NOMO-1 (cell line): Measurements from ENCODE around the gene PWWP2B.

Experiments used
- DNase-seq, 2 experiments: peaks; one replicate each; lab custom pipeline; 2025; ENCODE audit not compliant: unreplicated experiment in 2 of 2; lab: John Stamatoyannopoulos, UW

Gene PWWP2B

DNA sequence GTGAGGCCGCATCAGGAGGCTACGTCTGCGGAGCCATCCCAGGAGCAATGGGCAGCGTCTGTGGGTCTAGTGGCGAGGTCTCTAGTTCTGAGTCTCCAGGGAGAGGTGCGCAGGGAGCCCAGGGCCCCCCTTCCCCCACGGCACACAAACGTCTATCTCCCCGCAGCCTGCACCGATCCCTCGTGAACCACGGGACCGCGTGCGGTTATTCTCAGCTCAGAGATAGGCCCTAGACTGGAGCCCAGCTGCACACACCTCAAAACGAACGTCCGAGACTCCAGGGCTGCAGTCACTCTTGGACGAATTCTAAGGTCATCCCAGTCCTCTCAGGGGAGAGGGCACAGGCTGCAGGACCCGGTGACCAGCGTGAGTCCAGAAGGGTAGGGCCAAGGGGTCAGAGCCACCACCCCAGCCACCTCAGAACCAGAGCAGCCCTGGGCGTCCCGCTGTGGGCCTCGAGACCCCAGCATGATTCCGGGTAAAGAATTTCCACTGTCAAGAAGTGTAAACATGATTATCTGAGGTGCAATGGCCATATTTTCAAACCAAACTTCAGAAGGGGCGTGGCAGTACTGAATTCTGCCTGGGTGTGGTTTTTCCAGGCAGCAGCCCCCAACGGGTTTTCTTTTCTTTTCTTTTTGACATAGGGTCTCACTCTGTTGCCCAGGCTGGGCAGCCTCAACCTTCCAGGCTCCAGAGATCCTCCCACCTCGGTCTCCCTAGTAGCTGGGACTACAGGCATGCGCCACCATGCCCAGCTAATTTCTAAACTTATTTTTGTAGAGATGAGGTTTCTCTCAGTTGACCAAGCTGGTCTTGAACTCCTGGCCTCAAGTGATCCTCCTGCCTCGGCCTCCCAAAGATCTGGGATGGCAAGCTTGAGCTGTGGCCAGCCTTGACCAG is 57.5 kb downstream of the PWWP2B start:
- no peak for DNase-seq

DNA sequence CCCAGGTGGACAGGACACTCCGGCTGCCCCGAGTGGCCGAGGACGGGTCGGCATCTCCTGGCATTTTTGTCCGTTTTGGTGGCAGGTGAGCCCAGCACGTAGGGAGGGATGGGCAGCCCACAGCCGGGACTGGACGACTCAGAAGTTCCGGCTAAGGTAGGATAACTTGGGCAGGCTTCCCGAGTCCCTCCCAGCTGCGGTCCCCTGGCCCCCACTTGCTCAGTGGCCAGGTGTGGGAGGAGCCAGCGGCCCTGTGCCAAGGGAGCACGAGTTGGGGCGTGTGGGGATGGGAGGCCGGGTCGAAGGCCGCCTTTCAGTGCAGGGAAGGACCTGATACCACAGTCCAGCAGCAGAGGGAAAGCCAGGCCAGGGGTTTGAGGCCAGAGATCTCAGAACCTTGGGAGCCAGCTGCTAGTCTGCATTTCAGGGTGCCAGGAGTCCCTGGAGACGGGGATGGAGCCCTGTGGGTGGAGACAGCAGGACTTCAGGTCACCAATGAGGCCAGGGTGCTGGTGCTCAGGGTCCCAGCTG is 58.5 kb downstream of the PWWP2B start:
- DNase-seq, result no peak

DNA sequence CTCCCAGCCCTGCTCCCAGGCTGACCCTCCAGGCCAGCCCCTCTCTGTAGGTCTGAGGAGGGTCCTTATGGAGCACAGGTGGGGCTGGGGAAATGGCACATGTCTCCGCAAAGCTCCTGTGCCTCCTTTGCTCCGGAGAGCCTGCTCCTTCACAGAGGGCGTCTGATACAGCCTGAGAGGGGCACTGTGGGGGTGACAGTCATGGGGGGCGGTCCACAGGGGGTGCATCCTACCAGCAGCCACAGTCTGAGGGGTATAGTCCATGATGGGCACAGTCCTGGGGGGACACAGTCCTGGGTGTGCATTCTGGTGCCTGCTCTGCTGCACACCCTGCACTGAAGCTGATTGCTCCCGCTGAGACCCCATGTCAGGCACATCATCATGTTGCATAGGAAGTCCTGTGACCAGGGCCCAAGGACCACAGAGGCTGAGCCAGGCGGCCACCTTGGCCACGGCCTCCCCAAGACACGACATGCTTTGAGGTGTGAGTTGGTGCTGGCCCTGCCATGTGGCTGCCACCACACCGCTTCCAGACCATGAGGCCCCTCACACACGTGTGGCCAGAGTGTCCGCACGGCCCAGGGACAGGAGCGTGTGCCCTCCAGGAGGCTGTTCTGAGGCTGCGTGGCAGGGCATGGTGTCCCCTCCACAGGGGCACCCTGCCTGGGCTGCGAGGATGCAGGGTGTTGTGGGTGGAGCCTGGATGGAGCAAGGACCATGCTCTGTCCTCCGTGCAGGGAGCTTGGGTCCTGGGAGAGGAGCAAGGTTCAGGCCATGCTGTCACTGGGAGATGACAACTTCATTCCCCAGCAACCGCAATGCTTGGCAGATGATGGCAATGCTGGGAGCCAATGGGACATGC is 59.2 kb downstream of the PWWP2B start:
- DNase-seq, result no peak

DNA sequence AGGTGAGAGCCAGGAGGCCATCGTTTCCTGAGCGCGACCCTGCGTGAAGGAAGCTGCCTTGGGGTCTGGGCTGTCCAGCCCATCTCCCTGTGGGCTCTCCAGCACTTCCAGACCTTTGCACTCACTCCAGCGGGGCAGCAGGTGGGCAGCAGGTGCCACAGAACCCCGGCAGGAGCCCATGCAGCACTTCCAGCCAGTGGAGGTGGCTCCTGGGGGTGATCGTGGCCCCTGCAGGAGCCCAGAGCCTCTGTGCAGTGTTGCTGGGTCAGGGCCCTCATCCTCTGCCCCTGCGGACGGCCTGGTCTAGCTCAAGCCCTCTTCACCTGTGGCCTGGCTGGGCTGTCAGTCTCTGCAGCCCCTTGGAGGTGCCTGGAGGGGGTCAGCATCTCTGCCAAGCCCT is 59.9 kb downstream of the PWWP2B start:
- DNase-seq, result no peak

DNA sequence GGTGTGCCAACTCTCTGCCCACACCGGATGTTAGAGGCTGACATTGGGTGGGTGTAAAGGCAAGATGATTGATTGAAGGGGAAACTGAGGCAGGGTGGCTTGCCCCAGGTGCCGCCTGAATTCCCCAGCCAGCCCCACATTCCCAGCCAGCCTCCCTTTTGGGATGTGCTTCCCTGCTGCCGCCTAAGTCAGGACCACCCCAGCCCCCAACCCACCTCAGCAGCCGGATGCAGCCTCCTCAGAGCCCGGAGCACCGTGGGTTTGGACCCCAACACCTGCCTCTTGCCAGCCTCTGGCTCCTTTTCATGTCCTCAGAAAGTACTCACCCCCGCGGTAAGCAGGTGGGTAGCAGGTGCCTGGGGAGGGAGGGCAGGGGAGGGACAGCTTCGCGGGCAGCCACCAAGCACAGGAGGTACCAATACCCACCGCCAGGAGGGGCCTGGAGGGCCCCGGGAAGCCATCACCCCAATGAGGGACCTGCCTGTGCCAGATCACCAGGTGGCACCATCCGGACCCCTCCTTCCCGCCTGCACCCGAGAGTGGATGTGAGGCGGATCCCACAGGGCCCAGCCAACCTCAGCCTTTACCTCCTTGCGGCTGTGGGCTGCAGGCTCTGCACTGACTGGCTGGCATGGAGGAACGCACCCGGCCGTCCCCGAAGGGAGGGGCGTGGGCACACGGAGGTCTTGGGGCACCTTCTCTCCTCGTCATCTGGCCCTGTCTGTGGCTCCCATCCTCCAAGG is 60.5 kb downstream of the PWWP2B start:
- peak; percentile 14 to 17 for DNase-seq

DNA sequence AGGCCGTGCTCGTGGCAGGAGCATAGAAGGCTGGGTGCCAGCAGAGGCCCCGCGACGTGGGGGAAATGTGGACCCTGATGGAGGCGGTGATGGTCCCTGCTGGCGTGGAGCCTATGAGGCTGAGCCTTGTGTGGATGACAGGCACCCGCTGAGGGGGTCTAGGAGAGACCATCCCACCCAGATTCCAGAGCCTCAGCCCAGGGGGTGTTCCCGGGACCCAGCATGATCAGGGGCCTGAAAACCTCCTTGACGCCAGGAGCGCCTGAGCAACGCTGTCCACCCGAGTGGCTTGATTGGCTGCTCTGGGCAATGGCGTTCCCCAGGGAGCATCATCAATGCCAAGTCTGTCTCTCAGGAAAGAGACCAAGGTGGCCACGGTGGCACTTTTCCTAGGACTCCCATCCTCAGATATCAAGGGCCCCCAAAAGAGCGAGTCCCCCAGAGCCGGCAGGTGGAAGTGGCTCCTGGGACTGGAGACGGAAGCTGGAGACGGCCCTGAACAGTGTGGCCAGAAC is 61.1 kb downstream of the PWWP2B start:
- no peak for DNase-seq

DNA sequence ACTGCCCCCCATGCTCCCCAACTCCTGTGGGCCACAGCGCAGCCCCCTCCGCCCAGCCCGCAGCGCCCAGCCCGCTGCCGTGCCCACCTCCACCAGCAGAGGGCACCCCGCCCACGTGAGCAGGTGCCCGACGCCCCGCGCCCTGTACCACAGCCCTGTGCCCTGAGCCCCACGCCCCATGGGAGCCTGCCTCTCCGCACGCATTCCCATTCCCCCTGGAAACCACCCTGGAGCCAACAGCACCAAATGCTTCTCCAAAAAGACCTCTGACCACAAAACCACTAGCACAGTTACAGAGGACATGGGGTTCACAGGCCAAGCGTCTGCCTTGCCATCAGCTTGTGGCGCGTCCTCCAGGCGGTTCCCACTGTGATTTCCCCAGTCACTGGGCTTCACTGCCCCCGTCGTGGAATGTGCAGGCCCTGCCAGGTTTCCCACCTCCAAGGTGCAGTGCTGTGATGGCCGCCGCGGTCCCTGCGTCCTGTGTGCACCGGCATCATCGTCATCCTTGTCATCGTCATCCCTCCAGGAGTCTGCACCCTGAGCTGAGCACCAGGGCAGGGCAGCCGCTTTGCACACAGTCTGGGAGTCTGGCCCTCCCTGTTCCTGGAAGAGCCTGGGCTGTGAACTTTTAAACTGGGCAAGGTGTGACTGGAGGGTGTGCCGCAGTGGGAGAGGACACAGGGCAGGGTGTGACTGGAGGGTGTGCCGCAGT is 61.7 kb downstream of the PWWP2B start:
- DNase-seq, result peak in 1 of 2 experiments; percentile 35

DNA sequence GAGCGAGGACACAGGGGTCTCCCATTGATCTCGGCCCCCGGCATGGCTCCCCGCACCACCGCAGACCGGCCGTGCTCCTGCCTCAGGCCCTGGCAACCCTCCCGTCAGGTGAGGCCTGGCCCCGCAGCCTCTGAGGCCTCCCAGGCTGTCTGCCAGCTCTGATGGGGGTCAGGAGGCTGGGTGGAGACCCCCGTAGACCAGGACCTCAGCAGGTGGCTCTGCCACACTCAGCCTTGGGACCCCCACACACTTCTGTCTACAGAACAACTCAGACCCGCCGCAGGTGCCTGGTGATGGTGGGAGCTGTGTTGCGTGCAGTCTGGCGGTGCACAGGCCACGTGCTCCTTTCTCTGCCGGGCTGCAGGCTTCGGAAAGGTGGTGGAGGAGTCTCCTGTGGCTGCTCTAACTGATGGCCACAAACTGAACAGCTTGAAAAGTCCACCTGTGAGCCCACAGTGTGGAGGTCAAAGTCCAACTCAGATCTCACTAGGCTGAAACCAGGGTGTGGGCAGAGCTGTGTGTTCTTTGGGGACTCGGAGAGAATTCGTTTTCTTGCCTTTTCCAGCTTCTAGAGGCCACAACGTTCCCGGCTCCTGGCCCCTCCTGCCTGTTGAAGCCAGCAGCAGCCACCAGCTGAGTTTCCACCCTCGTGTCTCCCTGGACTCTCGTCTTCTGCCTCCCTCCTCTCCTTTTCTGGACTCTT is 62.5 kb downstream of the PWWP2B start:
- no peak for DNase-seq

DNA sequence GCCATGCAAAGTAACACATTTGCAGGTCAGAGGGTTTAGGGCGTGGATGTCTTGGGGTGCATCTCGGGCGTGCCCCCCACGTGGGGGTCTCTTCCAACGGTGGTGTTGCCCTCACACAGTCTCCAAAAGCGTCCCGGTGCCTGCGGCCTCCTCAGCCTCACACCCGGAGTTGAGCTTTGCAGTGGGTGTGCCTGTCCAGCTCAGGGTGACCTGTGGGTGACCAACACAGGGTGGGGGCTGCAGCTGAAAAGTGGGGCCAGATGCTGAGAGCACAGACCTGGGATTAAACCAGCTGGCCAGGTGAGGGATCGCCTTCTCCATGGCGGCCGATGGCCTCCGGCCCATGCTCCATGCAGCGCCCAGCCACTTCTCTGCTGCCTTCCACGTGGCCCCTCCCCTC is 63.1 kb downstream of the PWWP2B start:
- DNase-seq, result no peak

DNA sequence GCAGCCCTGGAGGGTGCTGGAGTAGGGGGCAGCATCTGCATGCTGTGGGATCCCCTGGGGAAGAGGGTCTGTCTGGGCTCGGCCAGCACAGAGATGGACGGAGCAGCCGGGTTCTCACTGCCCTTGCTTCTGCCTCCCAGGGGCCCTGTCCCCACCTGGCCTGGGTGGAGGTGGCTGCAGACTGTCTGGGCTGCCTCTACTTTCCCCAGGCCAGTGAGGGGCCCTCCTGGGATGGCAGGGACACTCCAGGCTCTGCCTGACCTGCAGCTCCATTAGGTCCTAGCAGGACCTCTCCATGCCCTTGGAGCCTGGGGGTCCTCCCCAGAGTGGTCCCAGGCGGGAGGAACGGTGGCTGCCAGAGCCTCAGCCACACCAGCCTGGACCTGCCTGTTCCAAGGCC is 63.7 kb downstream of the PWWP2B start:
- no peak for DNase-seq

DNA sequence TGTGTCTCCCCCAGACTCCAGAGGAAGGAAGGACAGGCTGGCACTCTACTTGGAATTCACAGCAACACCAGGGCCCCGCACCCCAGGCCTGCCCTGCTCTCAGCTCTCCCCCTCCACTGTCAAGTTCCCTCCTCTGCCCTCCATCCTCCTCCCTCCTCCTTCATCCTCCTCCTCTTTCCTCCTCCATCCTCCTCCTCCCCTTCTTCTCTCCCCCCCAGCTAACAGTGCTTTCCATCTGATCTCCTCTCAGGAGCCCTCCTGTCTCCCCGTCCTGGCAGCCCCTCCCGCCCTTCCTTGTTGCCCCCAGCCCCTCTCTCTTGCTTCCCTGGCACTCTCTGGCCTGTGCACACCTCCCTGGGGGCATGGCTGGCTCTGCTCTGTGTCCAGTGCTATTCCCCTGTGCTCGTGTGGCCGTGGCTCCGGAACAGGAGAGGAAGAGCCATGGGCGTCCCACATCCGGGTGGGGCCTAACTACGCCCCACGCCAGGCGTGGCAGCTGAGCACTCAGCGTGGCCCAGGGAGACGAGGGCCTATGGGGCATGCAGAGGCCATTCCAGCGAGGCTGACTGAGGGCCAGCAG is 64.2 kb downstream of the PWWP2B start:
- DNase-seq, result no peak

DNA sequence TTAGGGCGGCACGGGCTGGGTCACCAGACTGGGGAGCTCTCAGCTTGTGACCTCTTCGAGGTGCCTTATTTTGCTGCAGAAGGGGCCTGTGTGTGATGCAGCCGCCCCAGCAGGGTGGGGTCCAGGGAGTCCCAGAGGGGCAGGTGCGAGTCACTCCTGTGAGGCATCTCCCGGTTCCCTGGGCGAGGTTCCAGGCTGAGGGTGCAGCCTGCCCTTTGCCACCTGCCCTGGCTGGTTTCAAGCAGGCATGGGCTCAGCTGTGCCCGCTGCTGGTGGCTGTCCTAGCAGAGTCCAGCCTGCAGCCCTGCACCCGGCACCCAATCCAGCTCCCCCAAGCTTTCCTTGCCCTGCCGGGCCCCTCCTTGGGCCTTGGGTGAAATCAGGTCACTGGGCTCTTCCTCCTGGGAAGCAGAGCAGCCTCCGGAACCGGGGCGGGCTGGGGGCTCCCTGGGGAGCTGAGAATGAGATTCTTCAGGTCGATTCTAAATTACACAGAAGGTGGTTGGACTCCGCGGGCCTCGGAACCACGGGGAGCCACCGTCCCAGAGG is 64.8 kb downstream of the PWWP2B start:
- no peak for DNase-seq

DNA sequence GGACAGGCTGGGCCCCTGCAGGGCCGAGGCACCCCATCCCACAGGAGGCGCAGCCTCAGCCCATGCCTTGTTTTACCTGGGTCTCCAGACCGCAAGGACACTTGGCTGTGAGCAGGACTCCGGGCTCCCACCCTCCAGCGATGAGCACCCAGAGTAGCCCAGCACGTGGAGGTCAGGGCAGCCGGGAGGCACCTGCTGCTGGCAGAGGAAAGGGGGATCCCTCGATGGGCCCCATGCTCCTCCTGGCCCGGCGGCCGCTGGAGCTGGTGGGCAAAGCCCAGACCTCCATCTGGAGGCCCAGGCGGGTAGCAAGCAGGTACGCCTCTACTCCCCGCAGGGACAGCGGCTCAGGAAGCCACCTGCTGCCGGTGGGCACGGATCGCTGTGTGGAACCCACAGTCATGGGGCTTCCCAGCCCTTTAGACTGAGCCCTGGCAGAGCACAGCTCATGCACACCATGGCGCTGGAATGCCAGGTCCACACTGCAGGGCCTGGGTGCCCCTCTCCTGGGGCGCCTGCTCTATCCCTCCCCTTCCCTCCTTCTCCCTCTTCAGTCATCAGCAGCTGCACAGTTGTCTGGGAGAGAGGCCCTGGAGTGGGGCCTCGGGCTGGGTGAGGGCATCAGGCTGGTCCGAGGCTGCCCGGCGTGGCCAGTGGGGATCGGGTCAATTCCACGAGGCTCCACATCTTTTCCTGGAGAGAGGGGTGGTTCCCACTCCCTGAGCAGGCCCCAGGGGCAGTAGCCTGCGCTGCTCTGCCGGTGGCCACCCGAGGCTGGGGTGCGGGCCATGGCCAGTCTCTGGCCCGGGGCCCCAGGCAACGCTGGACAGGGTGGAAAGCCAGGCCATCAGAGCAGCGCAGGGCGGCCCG is 65.7 kb downstream of the PWWP2B start:
- no peak for DNase-seq

DNA sequence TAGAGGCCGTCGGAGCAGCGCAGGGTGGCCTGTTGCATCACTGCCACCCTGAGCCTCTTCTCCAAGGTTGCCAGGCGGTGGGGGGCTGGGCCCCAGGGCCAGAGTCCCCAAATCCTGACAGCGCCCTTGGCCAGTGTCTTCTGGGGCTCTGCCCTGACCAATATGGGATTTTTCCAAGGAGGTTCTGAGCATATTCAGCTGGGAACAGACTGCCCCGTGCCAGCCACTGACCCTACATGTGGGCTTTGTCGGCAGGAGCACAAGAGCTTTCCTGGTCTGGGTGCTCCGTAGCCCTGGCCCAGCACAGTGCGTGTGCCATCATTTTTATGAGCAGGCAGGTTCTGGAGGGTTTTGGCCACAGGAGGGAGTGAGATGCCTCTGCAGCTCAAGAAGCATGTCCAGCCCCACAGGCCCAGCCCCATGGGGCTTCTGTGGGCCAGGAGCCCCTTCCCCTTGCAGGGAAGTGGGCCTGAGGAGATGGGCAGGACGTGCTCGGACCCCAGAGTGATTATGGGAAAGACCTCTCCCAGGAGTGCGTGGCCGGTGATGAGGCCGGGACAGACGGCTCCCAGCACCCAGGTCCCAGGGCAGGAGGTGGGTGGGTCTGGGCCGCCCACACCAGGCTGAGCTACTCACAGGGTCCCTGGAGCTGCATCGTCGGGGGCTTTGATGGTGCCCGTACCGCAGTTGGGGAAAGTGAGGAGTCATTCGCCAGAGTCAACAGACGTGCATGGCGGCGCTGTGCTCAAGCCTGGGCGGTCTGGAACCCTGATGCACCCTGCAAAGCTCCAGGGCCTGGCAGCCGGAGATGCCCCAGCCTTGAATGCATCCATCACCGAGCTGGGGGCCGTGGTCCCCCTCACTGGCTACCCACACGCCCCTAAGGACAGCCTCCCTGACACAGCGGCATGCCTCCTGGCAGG is 66.6 kb downstream of the PWWP2B start:
- DNase-seq, result no peak

DNA sequence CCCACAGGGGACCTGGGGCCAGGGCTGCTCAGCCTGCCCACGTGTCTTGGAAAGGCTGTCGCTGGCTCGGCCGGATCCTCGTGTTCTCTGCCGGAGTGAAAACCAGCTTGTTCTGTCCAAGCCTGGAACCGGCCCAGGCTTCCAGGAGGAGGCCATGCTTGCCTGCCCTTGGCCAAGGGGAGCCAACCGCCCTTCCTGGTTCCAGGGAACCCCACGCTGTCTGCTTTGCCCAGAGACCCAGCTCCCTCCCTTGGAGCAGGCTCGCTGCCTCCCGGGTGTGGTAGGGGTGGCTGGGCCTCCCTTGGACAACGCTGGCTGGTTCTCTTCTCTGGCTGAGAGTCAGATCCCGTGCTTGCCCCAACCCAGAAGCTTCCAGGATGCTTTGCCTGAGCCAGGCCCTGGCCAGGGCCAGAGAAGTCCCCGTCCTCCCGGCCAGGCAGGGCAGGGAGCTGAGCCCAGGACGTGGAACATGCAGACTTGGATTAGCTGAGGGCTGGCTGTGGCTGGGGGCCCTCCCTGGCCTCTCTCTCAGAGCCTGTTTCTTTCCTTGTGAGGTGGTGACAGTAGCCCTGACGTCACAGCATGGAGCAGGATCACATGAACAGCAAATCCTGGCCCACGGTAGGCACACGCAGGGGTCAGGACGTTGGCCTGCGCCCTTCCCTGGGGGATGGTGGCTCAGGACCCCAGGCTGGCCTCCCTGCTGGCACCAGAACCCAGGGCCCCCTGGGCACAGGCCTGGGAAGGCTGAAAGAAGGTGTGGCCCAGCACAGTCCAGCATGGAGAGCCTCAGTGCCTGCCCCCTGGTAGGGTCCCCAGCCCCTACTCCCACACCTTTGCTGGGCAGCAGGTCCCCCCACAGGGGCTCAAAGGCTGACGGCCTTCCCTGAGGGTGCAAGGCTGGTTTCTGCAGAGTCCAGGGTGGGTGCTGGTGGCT is 67.5 kb downstream of the PWWP2B start:
- no peak for DNase-seq
